H1 (cell line): ENCODE results near the gene ELOVL4. TPM values are rescaled to one million over a fixed set of nuclear protein-coding genes. Genes with fewer than 3 reads are reported as not detected.

Experiments used
- BACH1 ChIP-seq: IDR thresholded peaks from 2 replicates; pipeline ENCODE4 v1.6.1; 2012; ENCODE audit warnings: low read length, improper control_type of control experiment
- CBX5 ChIP-seq: fragments of 300-800, 300-1000 bp; sonication (generic); IDR thresholded peaks from 2 replicates; pipeline ENCODE4 v1.7.1; 2016; ENCODE audit warnings: antibody characterized with exemption, low read length, low read depth
- CEBPB ChIP-seq: IDR thresholded peaks from 2 replicates; pipeline ENCODE4 v1.6.1; 2012; ENCODE audit warnings: low read depth, low read length
- CTBP2 ChIP-seq: IDR thresholded peaks from 2 replicates; pipeline ENCODE4 v1.7.0; 2011; ENCODE audit warnings: borderline replicate concordance, mild to moderate bottlenecking, moderate library complexity, mixed read lengths, low read length; ENCODE audit not compliant: insufficient read depth, insufficient read length
- EZH2 ChIP-seq: fragments of 200-600 bp; sonication (generic); IDR thresholded peaks from 2 replicates; pipeline ENCODE4 v1.7.1; 2012; ENCODE audit warnings: low read depth, mild to moderate bottlenecking, moderate library complexity, low read length, inconsistent platforms; ENCODE audit not compliant: severe bottlenecking
- HDAC2 ChIP-seq, 2 experiments: fragments of 300-600 bp in 1 of 2; sonication (generic) in 1 of 2; IDR thresholded peaks; 2 replicates each; pipeline ENCODE4 v1.6.1; 2011 to 2012; ENCODE audit warnings: low read depth in 2 of 2, low read length in 2 of 2, mild to moderate bottlenecking in 2 of 2, moderate library complexity in 2 of 2, borderline replicate concordance in 1 of 2, inconsistent platforms in 1 of 2
- KDM1A ChIP-seq: fragments of 200-600, 300-600 bp; sonication (generic); IDR thresholded peaks from 2 replicates; pipeline ENCODE4 v1.7.1; 2016; ENCODE audit warnings: mild to moderate bottlenecking, low read length, borderline replicate concordance
- KDM5A ChIP-seq: fragments of 200-600 bp; IDR thresholded peaks from 2 replicates; pipeline ENCODE4 v1.7.1; 2012; ENCODE audit warnings: mild to moderate bottlenecking, low read length, inconsistent platforms, mixed read lengths
- NANOG ChIP-seq: IDR thresholded peaks from 2 replicates; pipeline ENCODE4 v1.6.1; 2011; ENCODE audit warnings: low read length, low read depth, mild to moderate bottlenecking, inconsistent platforms; ENCODE audit not compliant: insufficient read depth, poor library complexity, severe bottlenecking
- NRF1 ChIP-seq: IDR thresholded peaks from 2 replicates; pipeline ENCODE4 v1.6.1; 2011; ENCODE audit warnings: mild to moderate bottlenecking, low read depth, low read length, improper control_type of control experiment
- POLR2A ChIP-seq, 2 experiments: IDR thresholded peaks; 1 replicate in 1 of 2; 2 replicates in 1 of 2; pipeline ENCODE4 v1.6.1; 2011; ENCODE audit warnings: low read depth in 2 of 2, low read length in 2 of 2, mild to moderate bottlenecking in 2 of 2; ENCODE audit errors: control extremely low read depth in 1 of 2
- RAD21 ChIP-seq, 2 experiments: IDR thresholded peaks in 1 of 2; conservative IDR thresholded peaks in 1 of 2; 2 replicates each; pipeline ENCODE4 v1.6.1; 2011; ENCODE audit warnings: low read depth in 2 of 2, low read length in 2 of 2, improper control_type of control experiment in 1 of 2, inconsistent platforms in 1 of 2, mild to moderate bottlenecking in 1 of 2, moderate library complexity in 1 of 2
- RNF2 ChIP-seq: fragments of 200-900, 300-1000 bp; sonication (generic); IDR thresholded peaks from 2 replicates; pipeline ENCODE4 v1.7.1; 2016; ENCODE audit warnings: borderline replicate concordance, low read depth, mild to moderate bottlenecking, antibody characterized with exemption, low read length; ENCODE audit not compliant: poor library complexity, severe bottlenecking; ENCODE audit errors: missing control alignments
- SRF ChIP-seq: IDR thresholded peaks from 2 replicates; pipeline ENCODE4 v1.6.1; 2011; ENCODE audit warnings: mild to moderate bottlenecking, low read depth, low read length, moderate library complexity
- TAF7 ChIP-seq: optimal IDR thresholded peaks from 2 replicates; pipeline ENCODE3; 2011; ENCODE audit warnings: low read depth, mild to moderate bottlenecking, inconsistent platforms, low read length, moderate library complexity, borderline replicate concordance
- TEAD4 ChIP-seq: IDR thresholded peaks from 2 replicates; pipeline ENCODE4 v1.6.1; 2012; ENCODE audit warnings: low read depth, low read length, inconsistent platforms, mixed read lengths
- YY1 ChIP-seq: IDR thresholded peaks from 2 replicates; pipeline ENCODE4 v1.6.1; 2011; ENCODE audit warnings: low read depth, mild to moderate bottlenecking, low read length
- polyA plus RNA-seq, 7 experiments: library from polyadenylated mRNA; depleted of rRNA in 3 of 7; stranded (reverse) in 5 of 7; unstranded in 2 of 7; fragments of >200 nt in 5 of 7; fragments of 200-250 nt in 2 of 7; gene quantifications; 1 replicate in 5 of 7; 2 replicates in 1 of 7; 4 replicates in 1 of 7; pipeline versions ENCODE4 v1.2.1 to v1.2.3, GENCODE V29; 2011 to 2013; ENCODE audit warnings: missing spikeins in 2 of 7, mixed read lengths in 2 of 7
- total RNA-seq: library from RNA; stranded (reverse); fragmentation: NEBNext Ultra II Directional; extraction: Animal tissue kit (Norgen Biotek cat#: 25700); gene quantifications from 2 replicates; pipeline ENCODE4 v1.2.1, GENCODE V29; 2021
- TF ChIP-seq, protein P1 (sequence below), 3 experiments: IDR thresholded peaks; 1 replicate in 2 of 3; 2 replicates in 1 of 3; pipeline versions ENCODE4 v1.5.1 to v1.6.1; 2011; ENCODE audit warnings: low read length in 3 of 3, mild to moderate bottlenecking in 3 of 3, inconsistent platforms in 2 of 3, low read depth in 1 of 3, moderate library complexity in 1 of 3; ENCODE audit not compliant: insufficient read depth in 1 of 3; ENCODE audit errors: control extremely low read depth in 1 of 3
- TF ChIP-seq, protein P2 (sequence below): IDR thresholded peaks from 2 replicates; pipeline ENCODE4 v1.6.1; 2011; ENCODE audit warnings: low read depth, mild to moderate bottlenecking, low read length; ENCODE audit not compliant: insufficient read depth

Gene ELOVL4
- total and polyA plus RNA-seq, 2 of the 8 experiments (the other 6 are each of a cell fraction or from before 2014, with no cell fraction given): 2.0 to 15.0 TPM

DNA sequence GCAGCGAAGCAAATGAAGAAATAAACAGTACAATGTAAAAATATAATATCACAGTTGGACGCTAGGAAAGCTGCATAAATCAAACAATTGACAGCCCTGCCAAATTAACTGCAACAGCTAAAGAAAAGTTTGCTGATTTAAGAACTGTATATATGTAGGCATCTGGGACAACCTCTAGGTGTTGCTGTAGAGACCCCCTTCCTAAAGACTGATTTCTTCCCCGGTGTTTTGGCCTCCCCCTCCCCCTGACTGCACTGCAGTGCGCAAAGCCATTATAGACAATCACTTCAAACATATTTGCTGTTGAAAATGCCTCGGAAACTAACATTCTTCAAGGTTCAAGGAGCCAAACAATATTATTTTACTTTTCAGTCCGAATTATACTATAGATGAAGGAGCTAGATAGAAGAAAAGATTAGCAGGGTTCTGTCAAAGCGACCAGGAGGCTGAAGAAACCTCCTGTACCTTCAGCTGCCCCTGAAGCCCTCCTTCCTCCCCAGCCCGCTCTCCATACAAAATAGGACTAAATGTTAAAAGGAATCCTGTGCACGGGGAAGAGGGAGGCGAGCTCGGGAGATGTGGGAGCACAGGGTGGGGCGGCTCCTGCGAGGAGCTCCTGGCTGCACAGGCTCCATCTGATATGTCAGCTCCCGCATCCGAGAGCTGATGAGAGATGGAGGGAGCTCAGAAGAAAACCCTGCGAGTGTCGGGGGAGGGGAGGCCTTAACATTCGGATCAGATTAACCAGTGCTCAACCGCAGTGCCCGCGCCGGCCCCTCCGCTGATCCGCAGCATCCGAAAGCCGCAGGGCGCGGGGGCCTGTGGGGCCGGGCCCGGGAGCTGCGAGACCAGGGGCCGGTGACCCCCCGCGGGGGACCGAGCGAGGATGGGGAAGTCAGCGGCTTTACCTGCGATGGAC lies 822 bp downstream of the ELOVL4 start (continued):
- TF ChIP-seq, protein P1, sequence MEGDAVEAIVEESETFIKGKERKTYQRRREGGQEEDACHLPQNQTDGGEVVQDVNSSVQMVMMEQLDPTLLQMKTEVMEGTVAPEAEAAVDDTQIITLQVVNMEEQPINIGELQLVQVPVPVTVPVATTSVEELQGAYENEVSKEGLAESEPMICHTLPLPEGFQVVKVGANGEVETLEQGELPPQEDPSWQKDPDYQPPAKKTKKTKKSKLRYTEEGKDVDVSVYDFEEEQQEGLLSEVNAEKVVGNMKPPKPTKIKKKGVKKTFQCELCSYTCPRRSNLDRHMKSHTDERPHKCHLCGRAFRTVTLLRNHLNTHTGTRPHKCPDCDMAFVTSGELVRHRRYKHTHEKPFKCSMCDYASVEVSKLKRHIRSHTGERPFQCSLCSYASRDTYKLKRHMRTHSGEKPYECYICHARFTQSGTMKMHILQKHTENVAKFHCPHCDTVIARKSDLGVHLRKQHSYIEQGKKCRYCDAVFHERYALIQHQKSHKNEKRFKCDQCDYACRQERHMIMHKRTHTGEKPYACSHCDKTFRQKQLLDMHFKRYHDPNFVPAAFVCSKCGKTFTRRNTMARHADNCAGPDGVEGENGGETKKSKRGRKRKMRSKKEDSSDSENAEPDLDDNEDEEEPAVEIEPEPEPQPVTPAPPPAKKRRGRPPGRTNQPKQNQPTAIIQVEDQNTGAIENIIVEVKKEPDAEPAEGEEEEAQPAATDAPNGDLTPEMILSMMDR (IDR thresholded peaks at IDR 0.05; ENCODE audit: control extremely low read depth in 1 of 3, insufficient read depth in 1 of 3, low read depth in 1 of 3, low read length in 3 of 3): peak; percentile 21 to 69 (median 46); a peak in 3 of 4 replicates
- TF ChIP-seq CEBPB (no peak), BACH1 (no peak), TAF7 (no peak), POLR2A (IDR thresholded peaks at IDR 0.05; ENCODE audit: control extremely low read depth in 1 of 2, low read depth in 2 of 2, low read length in 2 of 2) (no peak), CBX5 (no peak), EZH2 (no peak), NANOG (no peak), KDM1A (0 out of 2 replicates have a peak, but pooled peaks have one; percentile 18), HDAC2 (IDR thresholded peaks at IDR 0.05; ENCODE audit: borderline replicate concordance in 1 of 2, low read depth in 2 of 2, low read length in 2 of 2) (no peak; a peak in 1 of 4 replicates), NRF1 (no peak), RNF2 (no peak), SRF (no peak), YY1 (no peak), CTBP2 (no peak), KDM5A (no peak), RAD21 (IDR thresholded peaks at IDR 0.05 in 1 of 2, conservative IDR thresholded peaks at IDR 0.05 in 1 of 2; ENCODE audit: low read depth in 2 of 2, low read length in 2 of 2) (peak; percentile 21 to 45; a peak in 2 of 4 replicates), TEAD4 (no peak)
- TF ChIP-seq, protein P2, sequence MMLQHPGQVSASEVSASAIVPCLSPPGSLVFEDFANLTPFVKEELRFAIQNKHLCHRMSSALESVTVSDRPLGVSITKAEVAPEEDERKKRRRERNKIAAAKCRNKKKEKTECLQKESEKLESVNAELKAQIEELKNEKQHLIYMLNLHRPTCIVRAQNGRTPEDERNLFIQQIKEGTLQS: no peak
